SK-N-SH treated with all-trans-retinoic acid at 6 μM for 48 hours (cell line): ENCODE measurements around the gene BUB1.

Experiments
- ATAC-seq: fragments of 200-7000 bp; cut with Tn5 transposase; 3 replicates; pipeline ENCODE4 v1.9.1; 2020; ENCODE audit warnings: mild to moderate bottlenecking, moderate library complexity
- ARNTL ChIP-seq: fragments of 450-650 bp; formaldehyde crosslinking; IDR thresholded peaks from 2 replicates; pipeline ENCODE4 v1.5.0; 2020; ENCODE audit warnings: low read depth, mild to moderate bottlenecking, moderate library complexity, borderline replicate concordance
- BACH2 ChIP-seq: fragments of 250-450 bp; sonication (Bioruptor Pico); IDR thresholded peaks from 2 replicates; pipeline ENCODE4 v1.9.0; 2021; ENCODE audit warnings: mild to moderate bottlenecking, borderline replicate concordance
- CSDC2 ChIP-seq: fragments of 250-450 bp; sonication (Bioruptor Pico); IDR thresholded peaks from 2 replicates; pipeline ENCODE4 v1.5.0; 2020; ENCODE audit warnings: mild to moderate bottlenecking, moderate library complexity
- CSRNP3 ChIP-seq: fragments of 250-450 bp; sonication (Bioruptor Pico); IDR thresholded peaks from 2 replicates; pipeline ENCODE4 v1.5.1; 2021; ENCODE audit warnings: mild to moderate bottlenecking, moderate library complexity
- ESRRG ChIP-seq: fragments of 250-450 bp; sonication (Bioruptor Pico); IDR thresholded peaks from 2 replicates; pipeline ENCODE4 v1.6.1; 2021; ENCODE audit warnings: mild to moderate bottlenecking
- GLIS3 ChIP-seq: fragments of 250-450 bp; sonication (Bioruptor Pico); IDR thresholded peaks from 2 replicates; pipeline ENCODE4 v1.5.0; 2020; ENCODE audit warnings: mild to moderate bottlenecking, moderate library complexity
- ISL1 ChIP-seq: fragments of 250-450 bp; sonication (Bioruptor Pico); IDR thresholded peaks from 2 replicates; pipeline ENCODE4 v2.1.2; 2022; ENCODE audit warnings: mild to moderate bottlenecking, moderate library complexity
- OSR1 ChIP-seq: fragments of 250-450 bp; sonication (Bioruptor Pico); IDR thresholded peaks from 2 replicates; pipeline ENCODE4 v1.8.0; 2022; ENCODE audit warnings: moderate library complexity, mild to moderate bottlenecking, inconsistent platforms
- PATZ1 ChIP-seq: fragments of 250-450 bp; sonication (Bioruptor Pico); IDR thresholded peaks from 2 replicates; pipeline ENCODE4 v1.8.0; 2020; ENCODE audit warnings: mild to moderate bottlenecking, moderate library complexity, borderline replicate concordance
- PPARA ChIP-seq: fragments of 250-450 bp; sonication (Bioruptor Pico); IDR thresholded peaks from 2 replicates; pipeline ENCODE4 v1.5.0; 2020; ENCODE audit warnings: mild to moderate bottlenecking, borderline replicate concordance
- SNAI2 ChIP-seq: fragments of 250-450 bp; sonication (Bioruptor Pico); IDR thresholded peaks from 2 replicates; pipeline ENCODE4 v1.5.0; 2020; ENCODE audit warnings: mild to moderate bottlenecking, moderate library complexity
- TCF4 ChIP-seq: fragments of 250-450 bp; sonication (Bioruptor Pico); IDR thresholded peaks from 2 replicates; pipeline ENCODE4 v1.8.0; 2021; ENCODE audit warnings: mild to moderate bottlenecking, moderate library complexity, borderline replicate concordance
- TOX ChIP-seq: fragments of 250-450 bp; sonication (Bioruptor Pico); IDR thresholded peaks from 2 replicates; pipeline ENCODE4 v1.8.0; 2021; ENCODE audit warnings: mild to moderate bottlenecking, moderate library complexity, borderline replicate concordance
- TSHZ2 ChIP-seq: fragments of 250-450 bp; sonication (Bioruptor Pico); IDR thresholded peaks from 2 replicates; pipeline ENCODE4 v1.5.0; 2020; ENCODE audit warnings: mild to moderate bottlenecking, moderate library complexity
- ZC3H10 ChIP-seq: fragments of 250-450 bp; sonication (Bioruptor Pico); IDR thresholded peaks from 2 replicates; pipeline ENCODE4 v1.5.1; 2021; ENCODE audit warnings: mild to moderate bottlenecking, moderate library complexity
- ZFP3 ChIP-seq: fragments of 250-450 bp; sonication (Bioruptor Pico); IDR thresholded peaks from 2 replicates; pipeline ENCODE4 v1.5.0; 2020; ENCODE audit warnings: mild to moderate bottlenecking, moderate library complexity
- ZFP30 ChIP-seq: fragments of 450-650 bp; formaldehyde crosslinking; IDR thresholded peaks from 2 replicates; pipeline ENCODE4 v1.5.0; 2022; ENCODE audit warnings: mild to moderate bottlenecking, moderate library complexity
- ZNF565 ChIP-seq: fragments of 450-650 bp; formaldehyde crosslinking; conservative IDR thresholded peaks from 2 replicates; pipeline ENCODE4 v1.5.0; 2020; ENCODE audit warnings: low read depth, mild to moderate bottlenecking, moderate library complexity
- ZNF70 ChIP-seq: fragments of 450-650 bp; formaldehyde crosslinking; IDR thresholded peaks from 2 replicates; pipeline ENCODE4 v1.5.0; 2020; ENCODE audit warnings: mild to moderate bottlenecking, moderate library complexity
- ZNF8 ChIP-seq: fragments of 450-650 bp; formaldehyde crosslinking; IDR thresholded peaks from 2 replicates; pipeline ENCODE4 v1.5.0; 2020; ENCODE audit warnings: mild to moderate bottlenecking, moderate library complexity

Gene BUB1

GRCh38 chr2:110717734-110718133 lies 39.9 kb upstream of the BUB1 start:
- TF ChIP-seq ZFP30 (CRISPR knock-in tag) (no peak), ZFP3 (CRISPR knock-in tag) (no peak), TCF4 (CRISPR knock-in tag) (no peak), SNAI2 (CRISPR knock-in tag) (no peak), PPARA (CRISPR knock-in tag) (no peak), OSR1 (CRISPR knock-in tag) (no peak), BACH2 (CRISPR knock-in tag) (no peak), PATZ1 (CRISPR knock-in tag) (no peak), GLIS3 (CRISPR knock-in tag) (no peak)
- no peak for ATAC-seq

- ATAC-seq, result no peak
- TF ChIP-seq ARNTL (CRISPR knock-in tag), result no peak
- no peak for TF ChIP-seq ZNF565 (CRISPR knock-in tag)
- no peak for TF ChIP-seq CSDC2 (CRISPR knock-in tag)
- TF ChIP-seq ZC3H10 (CRISPR knock-in tag), result no peak
- TF ChIP-seq OSR1 (CRISPR knock-in tag), result no peak
- no peak for TF ChIP-seq ISL1 (CRISPR knock-in tag)
- no peak for TF ChIP-seq TSHZ2
- TF ChIP-seq TCF4 (CRISPR knock-in tag), result no peak
- TF ChIP-seq GLIS3 (CRISPR knock-in tag), result no peak
- TF ChIP-seq SNAI2 (CRISPR knock-in tag), result no peak
- TF ChIP-seq ZFP30 (CRISPR knock-in tag), result no peak
- TF ChIP-seq PATZ1 (CRISPR knock-in tag), result no peak
- TF ChIP-seq ZNF8 (CRISPR knock-in tag), result no peak
- TF ChIP-seq ZNF70 (CRISPR knock-in tag), result no peak
- no peak for TF ChIP-seq TOX
- TF ChIP-seq ESRRG (CRISPR knock-in tag), result no peak
- TF ChIP-seq CSRNP3, result no peak
Measured at GRCh38 chr2:110716959-110717645, 39.2 kb upstream of the BUB1 start.

- ATAC-seq, result no peak
- TF ChIP-seq ESRRG (CRISPR knock-in tag), result no peak
- no peak for TF ChIP-seq ZNF8 (CRISPR knock-in tag)
- no peak for TF ChIP-seq BACH2 (CRISPR knock-in tag)
- no peak for TF ChIP-seq PPARA (CRISPR knock-in tag)
Measured at GRCh38 chr2:110714452-110715224, 36.8 kb upstream of the BUB1 start.
